ENCODE data around the gene AQP1.

- no peak for TF ChIP-seq ZBTB40 (IDR thresholded peaks at IDR 0.05; ENCODE audit: borderline replicate concordance)
- no peak for TF ChIP-seq EP300 (IDR thresholded peaks at IDR 0.05; ENCODE audit: borderline replicate concordance in 1 of 2, control insufficient read depth in 1 of 2, low read depth in 2 of 2, low read length in 2 of 2)
- TF ChIP-seq, protein P1, sequence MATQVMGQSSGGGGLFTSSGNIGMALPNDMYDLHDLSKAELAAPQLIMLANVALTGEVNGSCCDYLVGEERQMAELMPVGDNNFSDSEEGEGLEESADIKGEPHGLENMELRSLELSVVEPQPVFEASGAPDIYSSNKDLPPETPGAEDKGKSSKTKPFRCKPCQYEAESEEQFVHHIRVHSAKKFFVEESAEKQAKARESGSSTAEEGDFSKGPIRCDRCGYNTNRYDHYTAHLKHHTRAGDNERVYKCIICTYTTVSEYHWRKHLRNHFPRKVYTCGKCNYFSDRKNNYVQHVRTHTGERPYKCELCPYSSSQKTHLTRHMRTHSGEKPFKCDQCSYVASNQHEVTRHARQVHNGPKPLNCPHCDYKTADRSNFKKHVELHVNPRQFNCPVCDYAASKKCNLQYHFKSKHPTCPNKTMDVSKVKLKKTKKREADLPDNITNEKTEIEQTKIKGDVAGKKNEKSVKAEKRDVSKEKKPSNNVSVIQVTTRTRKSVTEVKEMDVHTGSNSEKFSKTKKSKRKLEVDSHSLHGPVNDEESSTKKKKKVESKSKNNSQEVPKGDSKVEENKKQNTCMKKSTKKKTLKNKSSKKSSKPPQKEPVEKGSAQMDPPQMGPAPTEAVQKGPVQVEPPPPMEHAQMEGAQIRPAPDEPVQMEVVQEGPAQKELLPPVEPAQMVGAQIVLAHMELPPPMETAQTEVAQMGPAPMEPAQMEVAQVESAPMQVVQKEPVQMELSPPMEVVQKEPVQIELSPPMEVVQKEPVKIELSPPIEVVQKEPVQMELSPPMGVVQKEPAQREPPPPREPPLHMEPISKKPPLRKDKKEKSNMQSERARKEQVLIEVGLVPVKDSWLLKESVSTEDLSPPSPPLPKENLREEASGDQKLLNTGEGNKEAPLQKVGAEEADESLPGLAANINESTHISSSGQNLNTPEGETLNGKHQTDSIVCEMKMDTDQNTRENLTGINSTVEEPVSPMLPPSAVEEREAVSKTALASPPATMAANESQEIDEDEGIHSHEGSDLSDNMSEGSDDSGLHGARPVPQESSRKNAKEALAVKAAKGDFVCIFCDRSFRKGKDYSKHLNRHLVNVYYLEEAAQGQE (IDR thresholded peaks at IDR 0.05; ENCODE audit: low read depth, low read length), result no peak
- no peak for TF ChIP-seq ZNF274 (IDR thresholded peaks at IDR 0.05; ENCODE audit: insufficient read depth, insufficient read length)
- TF ChIP-seq CTCF (IDR thresholded peaks at IDR 0.05 in 2 of 3, conservative IDR thresholded peaks at IDR 0.05 in 1 of 3; ENCODE audit: control insufficient read depth in 2 of 3, extremely low read depth in 1 of 3, insufficient read depth in 1 of 3, low read depth in 3 of 3, low read length in 3 of 3), result no peak
- no peak for TF ChIP-seq EGR1 (IDR thresholded peaks at IDR 0.05; ENCODE audit: borderline replicate concordance in 1 of 2, low read depth in 2 of 2, low read length in 2 of 2)
- no peak for TF ChIP-seq CHD1 (IDR thresholded peaks at IDR 0.05; ENCODE audit: low read depth, low read length)
- no peak for TF ChIP-seq RELB (IDR thresholded peaks at IDR 0.05; ENCODE audit: low read depth)
- TF ChIP-seq HCFC1 (IDR thresholded peaks at IDR 0.05; ENCODE audit: low read length), result no peak
- no peak for TF ChIP-seq YY1 (IDR thresholded peaks at IDR 0.05; ENCODE audit: low read depth, low read length)
- TF ChIP-seq BCLAF1 (IDR thresholded peaks at IDR 0.05), result no peak
- no peak for TF ChIP-seq FOS (IDR thresholded peaks at IDR 0.05; ENCODE audit: borderline replicate concordance, extremely low read depth, insufficient read length)
- TF ChIP-seq RAD51 (IDR thresholded peaks at IDR 0.05), result no peak
These were observed 22.9 kb upstream of the AQP1 start for GRCh38 chr7:30888747-30889146.
